ENCODE measurements around the gene LRMDA. TPM values are rescaled to one million over a fixed set of nuclear protein-coding genes. Genes with fewer than 3 reads are reported as not detected.

Gene LRMDA
- total and polyA plus RNA-seq, 2 donors (not counting 3 experiments of a cell fraction or from before 2014, with no cell fraction given), result 9.7 to 18.0 TPM

GRCh38 chr10:75441196-75441595 lies 9.8 kb downstream of the LRMDA start:
- dilution Hi-C loops (cut with MboI; ENCODE audit: extremely low pct_ligation_motif_present, low sequenced_read_pairs) (no loop called here), intact Hi-C loops (cut with micrococcal nuclease) (no loop called here)
- H3K4me1 ChIP-seq (ENCODE audit: control insufficient read depth, extremely low read depth, insufficient read depth, low read length), result no peaks in the 10 kb centered on the region
- no peak for DNase-seq (ENCODE audit: low read depth, low spot score)
- no peaks in the 10 kb centered on the region for H3K27me3 ChIP-seq (ENCODE audit: control insufficient read depth in 2 of 2, insufficient read depth in 2 of 2, low read length in 2 of 2)
- no peak overlapping the region for H3K9ac ChIP-seq (replicated peaks; ENCODE audit: extremely low read depth, insufficient read depth, low read length)
- no peaks in the 10 kb centered on the region for H4K20me1 ChIP-seq (replicated peaks; ENCODE audit: control insufficient read depth, extremely low read depth, insufficient read depth, low read length)
- no peak overlapping the region for H2AFZ ChIP-seq (ENCODE audit: low read depth, low read length)
- TF ChIP-seq POLR2A (IDR thresholded peaks at IDR 0.05; ENCODE audit: low read depth, low read length) (no peak), GATA2 (IDR thresholded peaks at IDR 0.05; ENCODE audit: insufficient read depth, insufficient read length, low read depth, low read length) (no peak), FOS (IDR thresholded peaks at IDR 0.05; ENCODE audit: borderline replicate concordance, insufficient read depth, low read length) (no peak), JUN (IDR thresholded peaks at IDR 0.05; ENCODE audit: borderline replicate concordance, insufficient read depth, insufficient read length, low read depth) (no peak), MYC (IDR thresholded peaks at IDR 0.05; ENCODE audit: low read depth, low read length) (no peak), CTCF (IDR thresholded peaks at IDR 0.05; ENCODE audit: extremely low read depth in 1 of 2, insufficient read depth in 1 of 2, low read depth in 1 of 2, low read length in 2 of 2) (no peak), EZH2 (IDR thresholded peaks at IDR 0.05; ENCODE audit: borderline replicate concordance, low read depth, low read length, severe bottlenecking) (no peak), POLR2AphosphoS5 (IDR thresholded peaks at IDR 0.05; ENCODE audit: insufficient read depth, low read depth, low read length) (no peak)
- TF ChIP-seq, protein P1, sequence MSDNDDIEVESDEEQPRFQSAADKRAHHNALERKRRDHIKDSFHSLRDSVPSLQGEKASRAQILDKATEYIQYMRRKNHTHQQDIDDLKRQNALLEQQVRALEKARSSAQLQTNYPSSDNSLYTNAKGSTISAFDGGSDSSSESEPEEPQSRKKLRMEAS (IDR thresholded peaks at IDR 0.05; ENCODE audit: insufficient read depth, insufficient read length), result no peak
- H3K27ac ChIP-seq (ENCODE audit: insufficient read depth, low read depth, low read length), result no peak overlapping the region
- no peak overlapping the region for H3K4me3 ChIP-seq (replicated peaks in 1 of 3; ENCODE audit: insufficient read depth in 1 of 3, low read depth in 1 of 3, low read length in 3 of 3)
- no TSS peak for BruUV-seq (replicated peaks)
- CTCF ChIA-PET, result interaction anchor here (0.7 kb wide), 1 partner anchor 42 kb away, joined by 3 read pairs; no protein-coding TSS in a partner anchor
- no peak overlapping the region for H3K4me2 ChIP-seq (ENCODE audit: insufficient read depth, low read length)
- POLR2A ChIA-PET, result no interaction called here
- no peaks in the 10 kb centered on the region for H3K79me2 ChIP-seq (ENCODE audit: control insufficient read depth, insufficient read depth, low read length)
- FAIRE-seq, result no peak
- H3K36me3 ChIP-seq (ENCODE audit: control insufficient read depth in 2 of 2, extremely low read depth in 1 of 2, insufficient read depth in 2 of 2, low read length in 2 of 2), result no peaks in the 10 kb centered on the region
- no peaks in the 10 kb centered on the region for H3K9me3 ChIP-seq (replicated peaks; ENCODE audit: control insufficient read depth, insufficient read depth, low read length)
- no peaks in the 10 kb centered on the region for H3K9me1 ChIP-seq (replicated peaks; ENCODE audit: control insufficient read depth, extremely low read depth, insufficient read depth, low read length)
